Astrocyte (in vitro differentiated cells and primary cell): ENCODE measurements around the gene TMEM231. TPM values are rescaled to one million over a fixed set of nuclear protein-coding genes. Genes with fewer than 3 reads are reported as not detected.

ENCODE experiments used
- DNase-seq: peaks from one replicate; pipeline ENCODE4 v3.0.0-alpha.2; 2010; ENCODE audit warnings: low read depth
- FAIRE-seq: peaks from 2 replicates; lab custom pipeline; 2011; peaks lifted over from hg19 to GRCh38; lab: Jason Lieb, UNC
- H2AFZ ChIP-seq: 2 replicates; pipeline ENCODE4 v1.6.0; 2012; ENCODE audit warnings: low read depth, low read length, inconsistent platforms
- H3K27ac ChIP-seq: 2 replicates; pipeline ENCODE4 v1.5.1; 2011; ENCODE audit warnings: low read depth, low read length, inconsistent platforms
- H3K27me3 ChIP-seq: 2 replicates; pipeline ENCODE4 v1.6.0; 2011; ENCODE audit warnings: low read length, inconsistent platforms; ENCODE audit not compliant: insufficient read depth
- H3K36me3 ChIP-seq: 2 replicates; pipeline ENCODE4 v1.5.1; 2011; ENCODE audit warnings: low read length, inconsistent platforms; ENCODE audit not compliant: insufficient read depth
- H3K4me1 ChIP-seq: 2 replicates; pipeline ENCODE4 v1.5.1; 2011; ENCODE audit warnings: low read length, inconsistent platforms; ENCODE audit not compliant: insufficient read depth
- H3K4me2 ChIP-seq: 2 replicates; pipeline ENCODE4 v1.6.0; 2012; ENCODE audit warnings: low read length, inconsistent platforms
- H3K4me3 ChIP-seq: 2 replicates; pipeline ENCODE4 v1.5.1; 2011; ENCODE audit warnings: low read depth, mild to moderate bottlenecking, low read length, inconsistent platforms; ENCODE audit not compliant: insufficient read depth
- H3K79me2 ChIP-seq: 2 replicates; pipeline ENCODE4 v1.6.0; 2012; ENCODE audit warnings: mild to moderate bottlenecking, low read length, inconsistent platforms; ENCODE audit not compliant: insufficient read depth
- H3K9ac ChIP-seq: 2 replicates; pipeline ENCODE4 v1.6.0; 2012; ENCODE audit warnings: mild to moderate bottlenecking, low read length, inconsistent platforms
- H3K9me3 ChIP-seq: 2 replicates; pipeline ENCODE4 v1.5.1; 2012; ENCODE audit warnings: low read depth, mild to moderate bottlenecking, low read length, inconsistent platforms; ENCODE audit not compliant: insufficient read depth
- H4K20me1 ChIP-seq: 2 replicates; pipeline ENCODE4 v1.6.0; 2012; ENCODE audit warnings: low read length, inconsistent platforms; ENCODE audit not compliant: insufficient read depth
- H3K27ac Mint-ChIP-seq: one replicate; pipeline ENCODE4 v1.8.0; 2021; ENCODE audit warnings: mild to moderate bottlenecking, mixed read lengths; ENCODE audit not compliant: unreplicated experiment
- H3K27me3 Mint-ChIP-seq: one replicate; pipeline ENCODE4 v1.8.0; 2021; ENCODE audit warnings: low read depth, mixed read lengths; ENCODE audit not compliant: unreplicated experiment
- H3K36me3 Mint-ChIP-seq: one replicate; pipeline ENCODE4 v1.8.0; 2021; ENCODE audit warnings: low read depth, mixed read lengths; ENCODE audit not compliant: unreplicated experiment
- H3K4me1 Mint-ChIP-seq: one replicate; pipeline ENCODE4 v1.8.0; 2021; ENCODE audit warnings: low read depth, mixed read lengths; ENCODE audit not compliant: unreplicated experiment
- H3K4me3 Mint-ChIP-seq: one replicate; pipeline ENCODE4 v1.8.0; 2021; ENCODE audit warnings: mild to moderate bottlenecking, moderate library complexity, mixed read lengths; ENCODE audit not compliant: unreplicated experiment
- H3K9me3 Mint-ChIP-seq: one replicate; pipeline ENCODE4 v1.8.0; 2021; ENCODE audit warnings: mild to moderate bottlenecking, mixed read lengths; ENCODE audit not compliant: unreplicated experiment
- EZH2 ChIP-seq: IDR thresholded peaks from 2 replicates; pipeline ENCODE4 v1.6.1; 2012; ENCODE audit warnings: mild to moderate bottlenecking, low read length, inconsistent platforms; ENCODE audit not compliant: insufficient read depth
- total RNA-seq: library from RNA; stranded (reverse); gene quantifications from 2 replicates; pipeline ENCODE4 v1.2.1, GENCODE V29; 2021
- TF ChIP-seq, protein P1 (sequence below): IDR thresholded peaks from 2 replicates; pipeline ENCODE4 v1.5.1; 2011; ENCODE audit warnings: low read depth, mild to moderate bottlenecking, inconsistent platforms, low read length, moderate library complexity; ENCODE audit not compliant: insufficient read depth

The TMEM231 gene
- total RNA-seq, 1 donor from 2014 or later: 10.5 TPM

DNA sequence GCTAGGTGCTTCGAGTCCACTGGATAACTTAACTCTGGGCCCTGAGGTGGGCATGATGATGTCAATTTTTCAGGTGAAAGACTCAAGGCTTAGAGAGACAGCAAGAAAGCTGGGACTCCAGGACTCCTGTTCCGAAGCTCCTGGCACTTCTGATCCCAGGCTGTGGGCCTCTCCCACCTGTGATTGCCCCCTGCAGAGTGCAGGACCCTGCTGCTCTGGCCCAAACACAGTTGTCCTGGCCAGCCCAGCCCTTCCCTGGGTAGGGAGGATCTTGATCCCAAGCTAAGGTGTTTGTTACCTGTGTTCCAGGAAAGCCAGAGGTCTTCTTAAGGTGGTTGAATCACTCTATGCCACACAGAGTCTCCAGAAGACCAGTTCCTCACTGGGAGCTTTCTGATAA lies 23.3 kb downstream of the TMEM231 start:
- H3K4me2 ChIP-seq: no peak overlapping the region
- FAIRE-seq: no peak
- peaks cover 3% of the 10 kb centered on the region for H3K36me3 Mint-ChIP-seq

DNA sequence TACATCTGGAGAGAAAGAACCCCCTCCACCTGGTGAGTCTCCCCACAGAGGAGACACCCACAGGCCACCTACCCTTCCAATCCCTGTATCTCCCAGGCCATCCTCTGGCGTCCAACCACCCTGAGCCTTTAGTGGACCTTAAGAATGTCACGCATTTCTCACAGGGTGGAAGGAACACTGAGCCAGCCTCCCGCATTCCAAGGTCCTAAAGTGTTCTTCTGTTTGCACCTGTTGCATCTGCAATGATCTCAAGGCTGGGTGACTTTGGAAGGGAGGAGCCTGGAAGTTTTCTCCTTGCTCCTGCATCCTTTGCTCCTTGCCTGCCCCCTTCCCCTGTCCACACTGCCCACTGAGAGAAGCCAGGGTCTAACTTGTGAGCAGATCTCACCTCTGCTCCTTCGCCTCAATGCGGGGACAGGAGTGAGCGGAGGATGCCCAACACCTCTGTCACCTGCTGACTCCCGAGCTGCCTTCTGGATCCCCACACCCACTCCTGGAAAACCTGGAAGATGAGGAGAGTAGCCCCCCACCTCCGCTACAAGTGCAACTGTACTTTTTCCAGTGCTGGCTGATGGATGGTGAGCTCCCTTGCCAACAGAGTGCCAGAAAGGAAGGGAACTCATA lies 23.8 kb downstream of the TMEM231 start:
- H3K9ac ChIP-seq: no peak overlapping the region
- TF ChIP-seq, protein P1, sequence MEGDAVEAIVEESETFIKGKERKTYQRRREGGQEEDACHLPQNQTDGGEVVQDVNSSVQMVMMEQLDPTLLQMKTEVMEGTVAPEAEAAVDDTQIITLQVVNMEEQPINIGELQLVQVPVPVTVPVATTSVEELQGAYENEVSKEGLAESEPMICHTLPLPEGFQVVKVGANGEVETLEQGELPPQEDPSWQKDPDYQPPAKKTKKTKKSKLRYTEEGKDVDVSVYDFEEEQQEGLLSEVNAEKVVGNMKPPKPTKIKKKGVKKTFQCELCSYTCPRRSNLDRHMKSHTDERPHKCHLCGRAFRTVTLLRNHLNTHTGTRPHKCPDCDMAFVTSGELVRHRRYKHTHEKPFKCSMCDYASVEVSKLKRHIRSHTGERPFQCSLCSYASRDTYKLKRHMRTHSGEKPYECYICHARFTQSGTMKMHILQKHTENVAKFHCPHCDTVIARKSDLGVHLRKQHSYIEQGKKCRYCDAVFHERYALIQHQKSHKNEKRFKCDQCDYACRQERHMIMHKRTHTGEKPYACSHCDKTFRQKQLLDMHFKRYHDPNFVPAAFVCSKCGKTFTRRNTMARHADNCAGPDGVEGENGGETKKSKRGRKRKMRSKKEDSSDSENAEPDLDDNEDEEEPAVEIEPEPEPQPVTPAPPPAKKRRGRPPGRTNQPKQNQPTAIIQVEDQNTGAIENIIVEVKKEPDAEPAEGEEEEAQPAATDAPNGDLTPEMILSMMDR: no peak
- TF ChIP-seq EZH2: no peak
- FAIRE-seq (no peak), DNase-seq (no peak)
- H3K4me1 ChIP-seq: no peaks in the 10 kb centered on the region
- no peak overlapping the region for H3K4me3 ChIP-seq
- no peaks in the 10 kb centered on the region for H3K36me3 ChIP-seq
- Mint-ChIP-seq H3K9me3 (no peaks in the 10 kb centered on the region), H3K36me3 (peaks cover 3% of the 10 kb centered on the region), H3K4me1 (no peaks in the 10 kb centered on the region), H3K27ac (no peak overlapping the region), H3K4me3 (no peak overlapping the region), H3K27me3 (peaks cover 20% of the 10 kb centered on the region)
- no peaks in the 10 kb centered on the region for H3K9me3 ChIP-seq
- no peak overlapping the region for H3K4me2 ChIP-seq
- no peaks in the 10 kb centered on the region for H4K20me1 ChIP-seq
- no peaks in the 10 kb centered on the region for H3K27me3 ChIP-seq
- H3K79me2 ChIP-seq: no peaks in the 10 kb centered on the region
- no peak overlapping the region for H2AFZ ChIP-seq
- H3K27ac ChIP-seq: no peak overlapping the region

More for the DNA sequence above, 23.3 kb downstream of the TMEM231 start:
- Histone ChIP-seq H3K9ac (no peak overlapping the region), H3K36me3 (no peaks in the 10 kb centered on the region), H3K9me3 (no peaks in the 10 kb centered on the region), H4K20me1 (no peaks in the 10 kb centered on the region), H2AFZ (no peak overlapping the region), H3K4me3 (no peak overlapping the region), H3K4me1 (no peaks in the 10 kb centered on the region), H3K79me2 (no peaks in the 10 kb centered on the region), H3K27me3 (no peaks in the 10 kb centered on the region), H3K27ac (no peak overlapping the region)
- Mint-ChIP-seq H3K4me3 (no peak overlapping the region), H3K4me1 (no peaks in the 10 kb centered on the region), H3K27ac (no peak overlapping the region), H3K27me3 (peaks cover 20% of the 10 kb centered on the region), H3K9me3 (no peaks in the 10 kb centered on the region)
- TF ChIP-seq, protein P1: no peak
- TF ChIP-seq EZH2: no peak
- DNase-seq: no peak

DNA sequence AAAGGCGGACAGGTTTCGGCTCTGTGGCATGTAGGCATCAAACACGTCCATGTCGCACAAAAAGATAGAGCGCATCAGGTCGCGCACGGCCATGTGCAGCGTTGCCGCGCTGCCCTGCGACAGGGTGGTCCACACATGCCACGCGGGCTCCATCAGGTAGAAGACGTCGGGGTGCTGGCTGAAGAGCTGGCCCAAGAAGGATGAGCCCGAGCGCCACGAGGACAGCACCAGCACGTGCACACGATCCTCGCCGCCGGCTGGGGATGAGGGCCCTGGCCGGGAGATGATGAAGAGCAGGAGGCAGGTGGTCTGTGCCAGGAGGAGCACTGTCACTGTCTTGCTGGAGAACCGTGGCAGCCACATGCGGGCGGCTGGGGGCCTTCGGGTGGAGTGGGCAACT lies 26.1 kb downstream of the TMEM231 start:
- Histone ChIP-seq H2AFZ (no peak overlapping the region), H3K79me2 (no peaks in the 10 kb centered on the region), H3K4me3 (no peak overlapping the region), H3K9me3 (no peaks in the 10 kb centered on the region), H3K36me3 (no peaks in the 10 kb centered on the region), H4K20me1 (no peaks in the 10 kb centered on the region), H3K4me2 (no peak overlapping the region), H3K9ac (no peak overlapping the region), H3K27ac (no peak overlapping the region), H3K4me1 (no peaks in the 10 kb centered on the region), H3K27me3 (no peaks in the 10 kb centered on the region)
- peaks cover 19% of the 10 kb centered on the region for H3K27me3 Mint-ChIP-seq
- H3K9me3 Mint-ChIP-seq: peaks cover 2% of the 10 kb centered on the region
- H3K4me3 Mint-ChIP-seq: no peak overlapping the region
- FAIRE-seq (no peak), DNase-seq (no peak)
- H3K27ac Mint-ChIP-seq: no peak overlapping the region
- no peaks in the 10 kb centered on the region for H3K4me1 Mint-ChIP-seq
- TF ChIP-seq EZH2: no peak
- TF ChIP-seq, protein P1: no peak
- peaks cover 3% of the 10 kb centered on the region for H3K36me3 Mint-ChIP-seq
